GM21529 (cell line): ENCODE results near the gene SNAPC2.
A peak's percentile ranks its signal among the peaks of the same experiment; 100 is the strongest.
"Not testable (repeated sequence)": the region's sequence is repeated elsewhere in the genome, so short reads cannot be mapped to it uniquely, and the experiment has no call there.

Experiments
- ATAC-seq: cut with Tn5 transposase; IDR thresholded peaks from one replicate; pipeline ENCODE4 v1.9.1; 2021; ENCODE audit not compliant: unreplicated experiment

SNAPC2 gene

GRCh38 chr19:7908742-7909461 is 11.2 kb upstream of the SNAPC2 start:
- no peak for ATAC-seq

- no peak for ATAC-seq
Observed at GRCh38 chr19:7909471-7910067, 10.6 kb upstream of the SNAPC2 start.

- no peak for ATAC-seq
Observed at GRCh38 chr19:7910321-7911161, 9.6 kb upstream of the SNAPC2 start.

- no peak for ATAC-seq
Observed at GRCh38 chr19:7911508-7912143, 8.5 kb upstream of the SNAPC2 start.

- no peak for ATAC-seq
Observed at GRCh38 chr19:7912144-7912696, 7.9 kb upstream of the SNAPC2 start.

GRCh38 chr19:7912697-7913564 is 7.2 kb upstream of the SNAPC2 start:
- no peak for ATAC-seq

GRCh38 chr19:7913652-7914051 is 6.5 kb upstream of the SNAPC2 start:
- ATAC-seq: no peak

GRCh38 chr19:7914099-7914498 is 6.0 kb upstream of the SNAPC2 start:
- no peak for ATAC-seq

GRCh38 chr19:7914598-7915045 is 5.5 kb upstream of the SNAPC2 start, which contains the start of gene TGFBR3L:
Gene TGFBR3L, plus strand, starts transcription at chr19:7914830.
- ATAC-seq: no peak

- ATAC-seq: no peak
Observed at GRCh38 chr19:7915250-7916102, 4.7 kb upstream of the SNAPC2 start.

GRCh38 chr19:7916103-7916954 is 3.8 kb upstream of the SNAPC2 start:
- ATAC-seq: no peak

GRCh38 chr19:7916955-7917266 is 3.2 kb upstream of the SNAPC2 start:
- ATAC-seq: no peak

GRCh38 chr19:7917267-7918061 is 2.7 kb upstream of the SNAPC2 start:
- ATAC-seq: no peak

GRCh38 chr19:7918062-7918614 is 2.0 kb upstream of the SNAPC2 start:
- ATAC-seq: not testable (repeated sequence)

- ATAC-seq: no peak
Observed at GRCh38 chr19:7918615-7919421, 1.3 kb upstream of the SNAPC2 start.

- peak; percentile 38 for ATAC-seq
Observed at GRCh38 chr19:7920519-7921301, 572 bp downstream of the SNAPC2 start.
